SKM-1 (cell line): ENCODE results near the gene ZMYM3.

Experiments
- DNase-seq: peaks from one replicate; lab custom pipeline; 2025; ENCODE audit not compliant: unreplicated experiment; lab: John Stamatoyannopoulos, UW

ZMYM3 gene

GRCh38 chrX:71253253-71254091 is 468 bp downstream of the ZMYM3 start:
- DNase-seq = no peak

- DNase-seq = no peak
These were observed 1.7 kb downstream of the ZMYM3 start for GRCh38 chrX:71252221-71252620.

GRCh38 chrX:71251466-71251973 is 2.4 kb downstream of the ZMYM3 start:
- no peak for DNase-seq

GRCh38 chrX:71250841-71251240 is 3.1 kb downstream of the ZMYM3 start:
- no peak for DNase-seq

- DNase-seq = no peak
These were observed 8.8 kb downstream of the ZMYM3 start for GRCh38 chrX:71245159-71245558.

- no peak for DNase-seq
These were observed 9.4 kb downstream of the ZMYM3 start for GRCh38 chrX:71244359-71245128.

GRCh38 chrX:71241301-71241700 is 12.6 kb downstream of the ZMYM3 start:
- no peak for DNase-seq

GRCh38 chrX:71239781-71240180 is 14.2 kb downstream of the ZMYM3 start:
- no peak for DNase-seq

- DNase-seq = no peak
These were observed 17.1 kb downstream of the ZMYM3 start for GRCh38 chrX:71236836-71237235.

- no peak for DNase-seq
These were observed 18.5 kb downstream of the ZMYM3 start for GRCh38 chrX:71235482-71235881.

- no peak for DNase-seq
These were observed 25.8 kb downstream of the ZMYM3 start for GRCh38 chrX:71228063-71228642.

GRCh38 chrX:71227370-71228062 is 26.4 kb downstream of the ZMYM3 start:
- no peak for DNase-seq

- DNase-seq = no peak
These were observed 28.3 kb downstream of the ZMYM3 start for GRCh38 chrX:71225676-71226075.

GRCh38 chrX:71225009-71225408 is 28.9 kb downstream of the ZMYM3 start:
- no peak for DNase-seq

- DNase-seq = no peak
These were observed 29.7 kb downstream of the ZMYM3 start for GRCh38 chrX:71224098-71224708.

GRCh38 chrX:71222929-71223328 is 31.0 kb downstream of the ZMYM3 start, which contains the start of gene GJB1:
Gene GJB1, plus strand, starts transcription at chrX:71223224. Its CDS starts 484 bp downstream, at chrX:71223708.
- no peak for DNase-seq

GRCh38 chrX:71221145-71221544 is 32.8 kb downstream of the ZMYM3 start:
- DNase-seq = no peak

- DNase-seq = no peak
These were observed 36.6 kb downstream of the ZMYM3 start for GRCh38 chrX:71217298-71217697.

GRCh38 chrX:71216485-71216884 is 37.5 kb downstream of the ZMYM3 start:
- no peak for DNase-seq

GRCh38 chrX:71215338-71215912 is 38.5 kb downstream of the ZMYM3 start:
- DNase-seq = no peak
